Skin epidermis (tissue), 12 donors: ENCODE data around the gene HDLBP.
"Not testable (repeated sequence)": the region's sequence is repeated elsewhere in the genome, so short reads cannot be mapped to it uniquely, and the experiment has no call there.

Source experiments
- H3K27ac ChIP-seq, 21 experiments: fragments of 200-600 bp; sonication (generic) in 11 of 21; one replicate each; pipeline ENCODE4 v1.5.0; 2020; ENCODE audit warnings: mild to moderate bottlenecking in 3 of 21, inconsistent platforms in 2 of 21, moderate library complexity in 2 of 21
- H3K4me3 ChIP-seq, 7 experiments: fragments of 200-600 bp; sonication (generic) in 2 of 7; one replicate each; pipeline ENCODE4 v1.5.0; 2020; ENCODE audit warnings: inconsistent platforms in 2 of 7, mild to moderate bottlenecking in 2 of 7, moderate library complexity in 1 of 7

The HDLBP gene

DNA sequence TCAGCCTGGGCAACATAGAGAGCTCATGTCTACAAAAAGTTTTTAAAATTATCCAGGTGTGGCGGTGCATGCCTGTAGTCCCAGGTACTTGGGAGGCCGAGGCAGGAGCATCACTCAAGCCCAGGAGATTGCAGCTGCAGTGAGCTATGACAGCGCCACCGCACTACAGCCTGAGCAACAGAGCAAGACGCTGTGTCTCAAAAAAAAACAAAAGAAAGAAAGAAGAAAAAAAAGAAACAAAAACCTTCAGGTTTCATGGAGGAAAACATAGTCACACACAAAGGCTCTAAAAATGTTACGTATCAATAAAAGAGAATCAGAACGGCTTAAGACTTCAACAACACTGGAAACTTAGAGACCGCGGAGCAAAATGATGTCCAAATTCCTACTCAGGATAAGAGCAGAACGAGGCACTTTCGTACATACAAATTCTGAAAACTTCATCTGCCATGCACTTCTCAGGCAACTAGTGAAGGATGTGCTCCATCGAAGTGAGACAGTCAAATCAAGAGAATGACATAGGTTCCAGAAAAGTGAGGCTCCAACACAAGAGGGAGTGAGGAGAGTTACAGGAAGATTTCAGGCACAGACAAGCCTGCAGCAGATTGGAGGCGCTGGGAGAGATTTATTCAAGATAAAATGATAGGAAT lies 4.4 kb downstream of the HDLBP start:
- Histone ChIP-seq H3K4me3 (no peak overlapping the region), H3K27ac (peak overlapping the region in 1 of 21 experiments; percentile 10)

DNA sequence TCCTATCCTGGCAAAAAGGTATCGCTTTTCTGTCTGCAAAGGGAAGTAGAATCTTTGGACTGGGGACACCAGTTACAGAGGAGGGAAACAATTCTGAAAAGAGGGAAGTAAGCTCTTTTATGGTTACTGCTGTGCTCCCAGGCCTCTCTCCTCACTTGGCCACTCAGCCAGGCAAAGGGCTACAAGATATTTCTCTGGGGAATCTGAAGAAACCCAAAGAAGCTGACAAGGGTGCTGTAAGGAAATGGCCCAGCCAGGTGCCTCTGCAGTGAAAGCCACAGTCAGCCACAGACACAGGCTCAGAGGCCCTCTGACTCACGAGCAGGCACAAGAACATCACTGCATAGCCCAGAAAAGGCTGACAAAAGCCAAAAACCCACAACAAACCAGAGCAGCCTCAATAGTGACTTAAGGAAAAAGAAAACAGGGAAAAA lies 5.8 kb downstream of the HDLBP start:
- Histone ChIP-seq H3K27ac (peak overlapping the region in 11 of 21 experiments; percentile 6 to 74 (median 40)), H3K4me3 (no peak overlapping the region)

DNA sequence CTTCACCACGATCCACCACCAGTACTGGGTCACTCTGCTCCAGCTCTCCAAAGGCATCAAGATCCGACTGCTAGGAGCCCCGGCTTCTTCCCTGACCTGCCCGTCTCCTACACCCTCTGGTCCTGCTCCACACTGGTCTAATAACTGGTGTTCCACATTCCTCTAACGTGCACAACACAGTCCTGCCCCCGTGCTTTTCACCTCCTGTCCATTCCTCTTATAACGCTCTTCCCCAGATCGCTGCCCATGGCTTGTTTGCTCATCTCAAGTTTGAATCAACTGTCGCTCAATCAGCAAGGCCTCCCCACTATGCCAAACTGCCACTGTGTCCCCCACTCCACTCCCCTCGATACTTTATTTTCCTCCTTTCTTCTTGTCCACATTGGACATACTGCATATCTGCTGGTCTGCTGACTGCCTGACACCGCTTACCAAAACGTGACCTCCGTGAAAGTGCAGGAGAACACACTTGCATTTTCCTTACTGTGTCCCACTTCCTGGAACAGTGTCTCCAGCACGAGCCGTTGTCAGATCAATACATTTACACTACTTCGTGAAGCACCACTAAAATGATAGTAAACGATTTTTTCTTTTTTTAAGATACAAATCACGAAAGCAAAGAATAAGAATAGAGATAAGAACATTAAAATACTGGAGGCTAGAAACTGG lies 6.5 kb downstream of the HDLBP start:
- Histone ChIP-seq H3K4me3 (no peak overlapping the region), H3K27ac (peak overlapping the region in 8 of 21 experiments; percentile 6 to 74 (median 54))

DNA sequence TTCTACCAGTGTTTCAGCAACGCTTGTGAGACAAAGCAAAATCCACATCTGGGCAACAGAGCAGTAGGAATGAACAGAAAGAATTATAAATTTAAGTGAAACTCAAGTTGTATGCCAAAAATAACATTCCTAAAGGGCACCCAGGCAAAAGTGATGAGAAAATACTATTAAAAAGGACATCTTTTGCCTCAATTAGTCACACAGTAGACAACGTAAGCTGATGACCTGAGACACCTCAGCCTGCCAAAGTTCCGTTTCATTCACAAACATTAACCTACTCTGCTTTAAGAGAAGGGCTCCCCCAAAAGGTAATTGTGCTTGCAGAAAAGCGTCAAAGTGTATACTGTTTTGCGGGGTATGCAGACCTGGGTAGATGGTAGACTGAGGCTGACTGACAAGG lies 7.2 kb downstream of the HDLBP start:
- H3K27ac ChIP-seq, result no peak overlapping the region
- no peak overlapping the region for H3K4me3 ChIP-seq

DNA sequence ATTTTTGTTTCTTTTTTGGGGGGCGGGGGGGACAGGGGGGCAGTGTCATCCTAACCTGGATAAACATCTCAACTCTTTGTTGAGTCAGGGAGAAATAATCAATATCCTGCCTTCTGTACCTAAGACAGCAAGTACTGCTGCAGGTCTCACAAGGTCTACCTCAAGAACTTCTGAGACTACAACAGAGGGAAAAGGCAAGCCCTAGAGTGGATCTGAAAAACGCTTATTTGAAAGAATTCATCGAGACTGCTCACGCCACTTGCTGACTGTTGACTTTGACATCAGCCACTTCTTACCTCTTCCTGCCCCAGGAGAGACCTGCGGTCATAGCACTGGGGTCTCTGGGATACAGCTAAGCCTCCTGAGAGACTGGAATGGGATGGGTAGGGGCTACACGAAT lies 8.4 kb downstream of the HDLBP start:
- Histone ChIP-seq H3K27ac (no peak overlapping the region), H3K4me3 (no peak overlapping the region)

DNA sequence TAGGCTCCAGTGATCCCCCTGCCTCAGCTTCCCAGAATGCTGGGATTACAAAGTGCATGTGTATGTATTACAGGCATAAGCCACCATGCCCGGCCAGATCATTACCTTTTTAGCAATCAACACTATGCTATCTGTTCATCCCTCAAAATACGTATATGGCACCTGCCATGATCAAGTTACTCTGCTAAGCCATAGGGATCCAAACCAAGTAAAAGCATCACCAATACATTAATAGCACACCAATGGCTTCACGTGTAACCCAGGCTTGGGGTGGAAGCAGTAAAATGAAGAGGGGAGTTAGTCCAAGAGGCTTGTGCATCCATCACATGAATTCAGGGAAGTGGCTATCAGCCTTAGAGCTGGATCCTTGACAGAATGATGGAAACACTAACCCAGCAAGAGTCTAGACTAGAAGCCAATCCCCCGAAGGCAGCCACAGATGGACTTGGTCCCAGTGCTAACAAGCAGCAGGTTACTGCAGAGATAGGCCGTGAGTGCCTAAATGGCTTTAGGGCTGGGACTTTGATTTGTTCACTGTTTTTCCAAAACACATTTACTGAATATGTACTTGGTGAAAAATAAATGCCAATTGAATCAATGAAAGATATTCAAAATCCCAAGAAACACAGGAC lies 11.3 kb downstream of the HDLBP start:
- Histone ChIP-seq H3K4me3 (no peak overlapping the region), H3K27ac (no peak overlapping the region)

DNA sequence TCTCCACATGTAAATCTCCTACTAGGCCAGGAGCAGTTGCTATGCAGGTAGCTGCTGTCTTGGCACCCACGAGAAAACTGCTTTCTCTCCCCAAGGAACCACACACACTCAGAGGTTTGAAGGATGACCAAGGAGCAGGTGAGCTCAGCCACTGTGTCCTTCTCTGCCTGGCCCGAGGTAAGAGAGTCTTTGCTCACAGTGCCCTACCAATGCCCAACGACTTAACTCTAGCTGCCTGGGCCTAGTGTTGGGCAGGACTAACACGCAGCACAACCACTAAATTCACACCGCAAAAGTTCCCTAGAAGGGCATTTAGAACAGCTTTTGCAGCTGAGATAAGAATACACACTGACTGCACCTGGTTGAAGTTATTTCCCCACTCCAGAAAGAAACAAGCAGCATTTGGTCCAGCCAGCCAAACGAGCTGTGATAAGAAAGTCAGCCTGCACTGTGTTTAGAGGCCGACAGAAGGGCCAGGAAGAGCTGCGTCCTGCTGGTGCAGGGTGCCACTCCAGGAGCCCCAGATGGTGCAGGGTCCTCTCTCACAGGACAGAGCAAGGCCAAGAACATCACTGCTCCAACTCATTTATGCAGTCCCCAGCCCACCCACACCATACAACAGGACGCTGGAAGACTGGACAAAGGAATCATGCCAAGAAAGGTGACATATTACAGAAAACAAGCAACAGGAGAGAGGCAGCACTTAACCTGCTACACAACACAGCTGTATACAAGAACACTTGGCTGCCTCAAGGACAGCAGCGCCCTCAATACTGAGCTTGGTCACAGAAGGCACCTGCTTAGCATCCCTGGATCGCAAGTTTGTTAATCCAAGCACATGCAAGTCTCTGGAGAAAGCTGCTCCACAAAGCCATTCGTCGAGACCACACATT lies 12.5 kb downstream of the HDLBP start:
- no peak overlapping the region for H3K4me3 ChIP-seq
- H3K27ac ChIP-seq, result no peak overlapping the region

DNA sequence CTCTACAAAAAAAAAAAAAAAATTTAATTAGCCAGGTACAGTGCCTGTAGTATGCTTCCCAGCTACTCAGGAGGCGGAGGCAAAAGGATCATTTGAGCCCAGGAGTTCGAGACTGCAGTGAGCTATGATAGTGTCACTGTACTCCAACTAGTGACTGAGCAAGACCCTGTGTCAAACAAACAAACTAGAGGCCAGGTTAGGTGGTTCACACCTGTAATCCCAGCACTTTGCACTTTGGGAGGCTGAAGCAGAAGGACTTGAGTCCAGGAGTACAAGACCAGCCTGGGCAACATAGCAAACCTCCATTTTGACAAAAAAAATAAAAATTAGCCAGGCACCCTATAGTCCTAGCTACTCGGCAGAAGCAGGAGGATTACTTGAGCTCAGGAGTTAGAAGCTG lies 13.4 kb downstream of the HDLBP start:
- Histone ChIP-seq H3K4me3 (no peak overlapping the region), H3K27ac (no peak overlapping the region)

DNA sequence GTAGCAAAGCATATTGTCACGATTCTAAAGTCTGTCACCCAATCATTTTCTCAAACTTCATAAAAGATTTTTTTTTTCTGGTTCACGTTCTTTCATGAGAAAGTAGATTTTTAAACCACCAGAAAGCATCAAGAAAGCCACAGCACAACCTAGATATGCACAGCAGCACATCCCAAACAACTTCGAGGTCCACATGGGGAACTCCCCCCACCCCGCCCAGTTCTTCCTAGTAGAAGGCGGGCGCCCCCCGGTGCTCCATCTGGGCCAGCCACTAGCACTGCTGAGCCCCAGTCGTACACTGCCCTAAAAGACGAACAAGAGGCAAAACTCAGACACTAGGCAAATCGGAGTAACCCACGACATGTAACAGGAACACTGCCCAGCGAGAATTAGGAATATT lies 15.5 kb downstream of the HDLBP start:
- no peak overlapping the region for H3K4me3 ChIP-seq
- H3K27ac ChIP-seq, result no peak overlapping the region

DNA sequence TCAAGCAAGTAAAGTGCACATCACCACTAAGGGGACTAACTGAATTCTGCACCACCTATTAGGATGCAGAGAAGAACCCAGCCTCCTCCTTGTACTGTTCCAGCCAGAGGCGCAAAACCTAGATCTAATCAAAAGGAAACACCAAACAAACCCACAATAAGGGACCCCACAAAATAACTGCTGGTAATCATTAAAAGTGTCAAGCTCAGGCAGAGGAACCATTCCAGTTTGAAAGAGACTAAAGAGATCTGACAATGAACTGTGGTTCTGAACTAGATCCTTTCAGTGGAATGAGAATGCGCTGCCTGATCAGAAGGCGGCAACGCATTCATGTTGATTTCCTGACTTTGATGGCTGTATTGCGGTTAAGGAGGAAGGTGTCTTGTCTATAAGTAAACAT lies 16.8 kb downstream of the HDLBP start:
- Histone ChIP-seq H3K27ac (no peak overlapping the region), H3K4me3 (no peak overlapping the region)

DNA sequence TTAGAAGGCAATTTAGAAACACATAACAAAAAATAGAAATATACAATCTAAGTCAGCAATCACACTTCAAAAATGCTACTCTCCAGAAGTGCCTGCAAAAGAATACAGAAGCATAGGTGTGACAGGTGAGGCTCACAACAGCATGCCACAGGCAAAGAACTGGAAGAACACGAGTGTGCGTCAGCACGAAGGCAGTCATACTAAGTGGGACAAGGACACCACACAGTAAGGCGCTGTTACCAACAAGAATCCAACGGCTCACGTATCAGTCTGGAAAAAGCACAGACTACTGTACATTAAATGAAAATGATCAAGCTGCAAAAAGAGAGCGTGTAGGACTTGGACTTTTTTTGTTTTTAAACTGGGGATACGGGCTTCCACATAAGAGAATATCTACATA lies 18.7 kb downstream of the HDLBP start:
- no peak overlapping the region for H3K27ac ChIP-seq
- no peak overlapping the region for H3K4me3 ChIP-seq

DNA sequence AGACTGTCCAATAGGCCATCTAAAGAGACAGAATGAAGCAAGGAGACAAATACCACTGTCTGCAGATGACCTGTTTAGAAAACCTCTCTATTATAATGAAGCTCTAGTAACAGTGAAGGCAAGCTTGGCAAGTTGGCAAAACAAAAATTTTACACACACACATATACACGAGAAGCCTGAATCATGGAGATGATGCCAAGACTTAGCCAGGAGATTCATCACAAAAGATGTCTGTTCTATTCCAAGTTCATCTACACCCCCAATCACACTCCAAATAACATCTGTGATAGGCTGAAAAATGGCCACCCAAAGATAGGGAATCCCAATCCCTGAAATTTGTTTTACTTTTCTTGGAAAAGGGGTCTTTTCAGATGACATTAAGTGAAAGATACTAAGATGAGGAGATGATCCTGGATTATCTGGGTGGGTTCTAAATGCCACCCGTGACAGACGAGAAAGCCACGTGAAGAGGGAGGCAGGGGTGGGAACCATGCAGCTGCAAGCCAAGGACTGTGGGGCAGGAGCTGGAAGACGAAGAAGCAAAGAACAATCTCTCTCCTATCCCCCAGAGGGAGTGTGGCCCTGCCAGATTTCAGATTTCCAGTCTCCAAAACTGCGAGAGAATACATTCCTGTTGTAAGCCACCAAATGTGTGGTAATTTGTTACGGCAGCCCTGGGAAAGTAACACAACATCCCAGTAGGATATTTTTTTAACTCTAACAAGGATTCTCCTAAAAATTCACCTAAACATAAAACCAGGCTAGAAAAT lies 20.0 kb downstream of the HDLBP start:
- Histone ChIP-seq H3K27ac (no peak overlapping the region), H3K4me3 (no peak overlapping the region)

DNA sequence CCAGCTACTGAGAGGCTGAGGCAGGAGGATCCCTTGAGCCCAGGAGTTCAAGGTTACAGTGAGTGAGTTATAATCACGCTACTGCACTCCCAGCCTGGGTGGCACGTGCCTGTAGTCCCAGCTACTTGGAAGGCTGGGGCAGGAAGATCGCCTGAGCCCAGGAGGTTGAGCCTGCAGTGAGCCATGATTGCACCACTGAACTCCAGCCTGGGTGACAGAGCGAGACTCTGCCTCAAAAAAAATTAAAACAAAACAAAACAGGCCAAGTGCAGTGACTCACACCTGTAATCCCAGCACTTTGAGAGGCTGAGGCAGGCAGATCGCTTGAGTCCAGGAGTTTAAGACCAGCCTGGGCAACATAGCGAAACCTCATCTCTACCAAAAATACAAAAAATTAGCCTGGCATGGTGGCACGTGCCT lies 22.1 kb downstream of the HDLBP start:
- H3K27ac ChIP-seq, H3K4me3 ChIP-seq: not testable (repeated sequence)

DNA sequence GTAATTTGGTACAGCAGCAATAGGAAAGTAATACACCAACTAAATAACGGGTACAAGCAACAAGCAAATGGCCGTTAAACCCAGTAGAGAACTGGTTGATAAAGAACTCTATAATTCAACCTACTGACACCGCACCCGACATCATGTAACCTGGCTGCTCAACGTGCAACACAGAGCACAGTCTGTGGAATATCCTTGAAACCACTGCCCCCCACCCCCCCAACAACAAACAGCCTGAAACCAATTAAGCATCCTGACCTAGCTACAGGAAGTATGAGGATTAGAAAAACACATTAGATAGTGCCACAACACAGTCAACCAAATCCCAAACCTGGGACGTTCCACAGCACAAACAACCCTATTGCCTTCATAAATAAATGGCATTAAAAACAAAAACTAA lies 23.5 kb downstream of the HDLBP start:
- H3K4me3 ChIP-seq, result no peak overlapping the region
- no peak overlapping the region for H3K27ac ChIP-seq

DNA sequence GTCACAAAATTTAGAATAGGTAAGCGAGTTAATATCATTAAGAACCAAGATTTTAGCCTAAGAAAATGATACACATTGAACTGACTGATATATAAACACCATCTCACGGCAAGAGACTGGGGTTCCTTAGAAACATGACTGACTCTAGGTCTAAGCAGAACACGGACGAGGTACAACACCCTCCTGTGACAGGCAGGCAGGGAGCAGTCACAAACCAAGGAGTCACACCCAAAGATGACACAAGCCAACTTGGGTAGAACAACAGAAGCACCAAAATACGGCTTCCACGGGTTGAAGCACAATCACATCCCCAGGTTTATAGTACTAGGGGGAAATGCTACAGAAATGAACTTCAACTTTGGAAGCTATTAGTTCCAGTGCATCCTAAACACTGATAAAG lies 24.3 kb downstream of the HDLBP start:
- Histone ChIP-seq H3K27ac (no peak overlapping the region), H3K4me3 (no peak overlapping the region)

DNA sequence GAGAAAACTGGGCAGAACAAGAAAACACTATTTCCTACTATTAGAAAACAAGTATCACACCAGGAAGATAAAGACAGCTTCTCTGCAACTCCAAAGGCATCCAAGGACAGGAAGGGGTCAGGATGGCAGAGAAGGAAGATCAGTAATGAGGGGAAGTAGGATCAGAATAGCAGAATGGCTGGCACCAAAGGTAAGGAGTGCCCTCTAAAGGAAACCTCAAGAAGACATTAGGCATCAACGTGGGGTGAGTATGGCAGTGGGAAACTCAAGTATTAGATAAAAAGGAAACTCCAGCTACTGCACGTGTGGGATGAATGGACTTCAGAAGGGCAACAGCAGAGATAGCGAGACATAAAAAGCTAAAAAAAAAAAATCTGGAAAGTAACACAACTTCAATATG lies 25.9 kb downstream of the HDLBP start:
- no peak overlapping the region for H3K4me3 ChIP-seq
- no peak overlapping the region for H3K27ac ChIP-seq

DNA sequence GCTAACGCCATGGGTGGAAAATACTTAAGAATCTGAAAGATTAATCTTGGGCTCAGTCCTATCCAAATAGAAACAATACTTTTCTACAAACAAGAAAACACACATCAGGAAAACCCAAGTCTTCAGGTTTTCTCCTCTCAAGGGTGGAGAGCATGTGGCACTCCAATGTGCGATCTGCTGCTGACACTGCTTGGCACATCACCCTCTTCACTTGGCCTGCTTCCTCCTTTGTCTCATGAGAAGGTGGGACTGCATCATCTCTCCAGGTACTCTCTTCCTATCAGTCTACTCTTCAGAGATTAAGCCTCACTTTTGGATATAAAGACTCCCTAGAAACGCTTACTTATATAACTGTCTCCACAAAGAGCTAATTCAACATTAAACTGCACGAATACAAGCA lies 26.4 kb downstream of the HDLBP start:
- H3K27ac ChIP-seq, result no peak overlapping the region
- H3K4me3 ChIP-seq, result no peak overlapping the region

DNA sequence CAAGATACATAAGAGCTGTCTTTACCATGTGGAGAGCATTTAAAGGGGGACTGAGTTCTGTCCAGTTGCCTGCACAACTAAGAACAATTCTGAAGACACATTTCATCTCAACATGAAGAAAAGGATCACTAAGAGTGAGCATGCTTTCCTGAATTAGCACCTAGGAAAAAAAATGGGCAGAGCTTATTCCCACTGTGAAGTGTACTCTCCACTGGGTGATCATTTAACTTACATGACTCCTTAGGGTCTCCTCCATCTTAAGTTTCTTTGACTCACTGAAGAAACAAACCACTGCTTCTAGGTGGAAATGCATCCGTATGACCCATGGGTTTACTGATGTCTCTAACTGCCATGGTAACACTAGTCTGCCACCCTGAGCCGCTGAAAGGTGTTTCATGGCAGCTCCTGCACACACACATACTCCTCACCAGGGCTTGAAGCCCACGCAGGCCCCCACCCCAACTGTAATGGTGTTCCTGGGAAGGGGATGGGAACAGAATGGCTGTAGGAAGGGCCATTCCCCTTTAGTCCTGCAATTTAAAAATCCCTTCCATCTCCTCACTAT lies 27.1 kb downstream of the HDLBP start:
- Histone ChIP-seq H3K4me3 (no peak overlapping the region), H3K27ac (no peak overlapping the region)

DNA sequence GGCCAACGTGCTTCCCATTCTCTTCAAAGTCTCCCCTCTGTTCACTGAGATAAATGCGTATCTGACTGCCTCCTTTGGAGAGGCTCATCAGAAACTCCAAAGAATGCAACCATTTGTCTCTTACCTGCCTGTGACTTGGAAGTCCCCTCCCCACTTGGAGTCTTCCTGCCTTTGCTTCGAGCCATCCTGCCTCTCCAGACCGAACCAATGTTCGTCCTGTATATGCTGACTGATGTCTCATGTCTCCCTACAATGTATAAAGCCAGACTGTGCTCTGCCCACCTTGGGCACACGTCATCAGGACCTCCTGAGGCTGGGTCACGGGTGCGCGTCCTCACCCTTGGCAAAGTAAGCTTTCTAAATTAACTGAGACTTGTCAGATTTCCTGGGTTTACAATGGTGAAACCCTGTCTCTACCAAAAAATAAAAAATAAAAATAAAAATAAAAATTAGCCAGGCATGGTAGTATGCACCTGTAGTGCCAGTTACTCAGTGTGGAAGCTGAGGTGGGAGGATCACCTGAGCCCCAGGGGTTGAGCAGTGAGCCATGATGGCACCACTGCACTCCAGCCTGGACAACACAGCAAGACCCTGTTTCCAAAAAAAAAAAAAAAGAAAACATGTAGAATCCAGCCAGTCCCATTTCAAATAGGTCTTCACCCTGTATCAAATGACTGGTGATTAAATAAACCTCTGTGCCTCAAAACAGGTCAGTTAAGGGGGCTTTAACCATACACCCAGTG lies 29.0 kb downstream of the HDLBP start:
- no peak overlapping the region for H3K4me3 ChIP-seq
- no peak overlapping the region for H3K27ac ChIP-seq
